ENCODE data around the gene FAM131A.
"Not testable (repeated sequence)": the region's sequence is repeated elsewhere in the genome, so short reads cannot be mapped to it uniquely, and the experiment has no call there.

Gene FAM131A

GRCh38 chr3:184339001-184339400 is 1.6 kb downstream of the FAM131A start:
- Histone ChIP-seq H3K9ac (ENCODE audit: low read length in 2 of 2) (peak overlapping the region; percentile 70 to 78), H3K36me3 (ENCODE audit: control insufficient read depth in 2 of 2, insufficient read depth in 2 of 2, low read length in 2 of 2) (peaks cover 31 to 40% of the 10 kb centered on the region in 2 donors), H3K4me3 (ENCODE audit: low read length in 2 of 2) (peak overlapping the region; percentile 67 to 83)

DNA sequence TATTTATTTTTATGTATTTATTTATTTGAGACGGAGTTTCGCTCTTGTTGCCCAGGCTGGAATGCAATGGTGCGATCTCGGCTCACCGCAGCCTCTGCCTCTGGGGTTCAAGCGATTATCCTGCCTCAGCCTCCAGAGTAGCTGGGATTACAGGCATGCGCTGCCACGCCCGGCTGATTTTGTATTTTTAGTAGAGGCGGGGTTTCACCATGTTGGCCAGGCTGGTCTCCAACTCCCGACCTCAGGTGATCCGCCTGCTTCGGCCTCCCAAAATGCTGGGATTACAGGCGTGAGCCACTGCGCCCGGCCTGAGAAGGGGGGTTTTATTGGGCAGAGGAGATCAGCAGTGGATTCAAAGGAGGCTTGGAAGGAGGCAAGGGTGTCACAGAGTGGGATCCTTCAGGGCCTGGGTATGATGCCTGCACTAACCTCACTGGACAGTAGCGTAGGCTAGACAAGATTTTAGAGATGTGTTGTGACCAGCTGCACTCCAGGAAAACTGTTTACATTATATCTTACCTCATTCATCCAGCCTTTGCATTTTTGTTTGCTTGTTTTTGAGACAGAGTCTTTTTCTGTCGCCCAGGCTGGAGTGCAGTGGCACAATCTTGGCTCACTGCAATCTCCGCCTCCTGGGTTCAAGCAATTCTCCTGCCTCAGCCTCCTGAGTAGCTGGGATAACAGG is 2.2 kb downstream of the FAM131A start:
- peak overlapping the region; percentile 98 for H3K27ac ChIP-seq (ENCODE audit: low read length)
- H3K9ac ChIP-seq (ENCODE audit: low read length in 2 of 2); H3K27me3 ChIP-seq (ENCODE audit: control insufficient read depth in 1 of 2, insufficient read depth in 2 of 2, low read length in 2 of 2); H3K9me3 ChIP-seq (ENCODE audit: control insufficient read depth in 2 of 2, low read length in 2 of 2): not testable (repeated sequence)
- H3K4me1 ChIP-seq (ENCODE audit: control insufficient read depth, insufficient read depth, low read length), result peaks cover 50% of the 10 kb centered on the region
- H3K4me3 ChIP-seq (ENCODE audit: low read length in 2 of 2), result peak overlapping the region in 1 of 2 donors; percentile 83
- H3K36me3 ChIP-seq (ENCODE audit: control insufficient read depth in 2 of 2, insufficient read depth in 2 of 2, low read length in 2 of 2), result peaks cover 28 to 38% of the 10 kb centered on the region in 2 donors

More at GRCh38 chr3:184339001-184339400, 1.6 kb downstream of the FAM131A start:
- peak overlapping the region; percentile 98 for H3K27ac ChIP-seq (ENCODE audit: low read length)
- no peaks in the 10 kb centered on the region for H3K27me3 ChIP-seq (ENCODE audit: control insufficient read depth in 1 of 2, insufficient read depth in 2 of 2, low read length in 2 of 2)
- no peaks in the 10 kb centered on the region for H3K9me3 ChIP-seq (ENCODE audit: control insufficient read depth in 2 of 2, low read length in 2 of 2)
- peaks cover 50% of the 10 kb centered on the region for H3K4me1 ChIP-seq (ENCODE audit: control insufficient read depth, insufficient read depth, low read length)

GRCh38 chr3:184341925-184342324 is 4.5 kb downstream of the FAM131A start:
- H3K4me1 ChIP-seq (ENCODE audit: control insufficient read depth, insufficient read depth, low read length), result peaks cover 40% of the 10 kb centered on the region
- no peak overlapping the region for H3K9ac ChIP-seq (ENCODE audit: low read length in 2 of 2)
- H3K9me3 ChIP-seq (ENCODE audit: control insufficient read depth in 2 of 2, low read length in 2 of 2), result no peaks in the 10 kb centered on the region
- peaks cover 28 to 36% of the 10 kb centered on the region in 2 donors for H3K36me3 ChIP-seq (ENCODE audit: control insufficient read depth in 2 of 2, insufficient read depth in 2 of 2, low read length in 2 of 2)
- H3K4me3 ChIP-seq (ENCODE audit: low read length in 2 of 2), result no peak overlapping the region
- peak overlapping the region; percentile 11 for H3K27ac ChIP-seq (ENCODE audit: low read length)
- H3K27me3 ChIP-seq (ENCODE audit: control insufficient read depth in 1 of 2, insufficient read depth in 2 of 2, low read length in 2 of 2), result no peaks in the 10 kb centered on the region

DNA sequence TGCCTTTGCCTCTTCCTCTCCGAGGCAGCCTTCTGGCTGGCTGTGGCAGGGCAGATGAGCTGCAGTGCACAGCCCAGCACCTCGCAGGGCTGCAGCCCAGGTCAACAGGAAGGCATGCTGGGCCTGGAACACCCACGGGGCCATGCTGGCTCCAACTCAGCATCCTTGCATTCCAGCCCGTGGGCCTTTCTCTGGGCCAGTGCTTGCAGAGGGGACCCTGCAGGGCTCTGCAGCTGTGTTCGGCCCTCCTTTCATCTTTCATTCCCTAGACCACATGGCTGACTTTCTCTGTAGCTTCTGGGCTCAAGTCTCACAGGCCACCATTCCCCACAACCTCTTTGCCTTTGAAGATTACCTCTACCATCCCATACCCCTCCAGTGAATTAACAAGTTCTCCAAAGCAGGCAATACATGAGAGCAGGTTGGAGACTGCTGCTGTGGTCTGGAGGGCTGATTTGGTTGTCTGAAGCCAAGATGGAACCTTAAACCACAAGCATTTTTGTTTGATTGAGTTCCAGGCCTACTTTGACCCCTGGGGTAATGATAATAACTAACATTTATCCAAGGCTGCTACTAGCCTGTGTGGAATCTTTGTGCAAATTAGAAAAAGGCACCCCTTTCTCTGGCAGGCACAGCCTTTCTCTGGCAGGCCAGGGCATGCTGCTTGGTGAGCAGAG is 5.9 kb downstream of the FAM131A start:
- H3K4me3 ChIP-seq (ENCODE audit: low read length in 2 of 2), result no peak overlapping the region
- no peak overlapping the region for H3K9ac ChIP-seq (ENCODE audit: low read length in 2 of 2)
- H3K27ac ChIP-seq (ENCODE audit: low read length), result no peak overlapping the region
- H3K9me3 ChIP-seq (ENCODE audit: control insufficient read depth in 2 of 2, low read length in 2 of 2), result no peaks in the 10 kb centered on the region
- peaks cover 25% of the 10 kb centered on the region for H3K4me1 ChIP-seq (ENCODE audit: control insufficient read depth, insufficient read depth, low read length)
- H3K36me3 ChIP-seq (ENCODE audit: control insufficient read depth in 2 of 2, insufficient read depth in 2 of 2, low read length in 2 of 2), result peaks cover 28 to 36% of the 10 kb centered on the region in 2 donors
- H3K27me3 ChIP-seq (ENCODE audit: control insufficient read depth in 1 of 2, insufficient read depth in 2 of 2, low read length in 2 of 2), result no peaks in the 10 kb centered on the region

- H3K36me3 ChIP-seq (ENCODE audit: control insufficient read depth in 2 of 2, insufficient read depth in 2 of 2, low read length in 2 of 2), result peaks cover 28 to 36% of the 10 kb centered on the region in 2 donors
- H3K9me3 ChIP-seq (ENCODE audit: control insufficient read depth in 2 of 2, low read length in 2 of 2), result no peaks in the 10 kb centered on the region
- no peak overlapping the region for H3K27ac ChIP-seq (ENCODE audit: low read length)
- peaks cover 16% of the 10 kb centered on the region for H3K4me1 ChIP-seq (ENCODE audit: control insufficient read depth, insufficient read depth, low read length)
- no peaks in the 10 kb centered on the region for H3K27me3 ChIP-seq (ENCODE audit: control insufficient read depth in 1 of 2, insufficient read depth in 2 of 2, low read length in 2 of 2)
- no peak overlapping the region for H3K4me3 ChIP-seq (ENCODE audit: low read length in 2 of 2)
- H3K9ac ChIP-seq (ENCODE audit: low read length in 2 of 2), result no peak overlapping the region
These were observed 7.3 kb downstream of the FAM131A start for GRCh38 chr3:184344579-184345316.

DNA sequence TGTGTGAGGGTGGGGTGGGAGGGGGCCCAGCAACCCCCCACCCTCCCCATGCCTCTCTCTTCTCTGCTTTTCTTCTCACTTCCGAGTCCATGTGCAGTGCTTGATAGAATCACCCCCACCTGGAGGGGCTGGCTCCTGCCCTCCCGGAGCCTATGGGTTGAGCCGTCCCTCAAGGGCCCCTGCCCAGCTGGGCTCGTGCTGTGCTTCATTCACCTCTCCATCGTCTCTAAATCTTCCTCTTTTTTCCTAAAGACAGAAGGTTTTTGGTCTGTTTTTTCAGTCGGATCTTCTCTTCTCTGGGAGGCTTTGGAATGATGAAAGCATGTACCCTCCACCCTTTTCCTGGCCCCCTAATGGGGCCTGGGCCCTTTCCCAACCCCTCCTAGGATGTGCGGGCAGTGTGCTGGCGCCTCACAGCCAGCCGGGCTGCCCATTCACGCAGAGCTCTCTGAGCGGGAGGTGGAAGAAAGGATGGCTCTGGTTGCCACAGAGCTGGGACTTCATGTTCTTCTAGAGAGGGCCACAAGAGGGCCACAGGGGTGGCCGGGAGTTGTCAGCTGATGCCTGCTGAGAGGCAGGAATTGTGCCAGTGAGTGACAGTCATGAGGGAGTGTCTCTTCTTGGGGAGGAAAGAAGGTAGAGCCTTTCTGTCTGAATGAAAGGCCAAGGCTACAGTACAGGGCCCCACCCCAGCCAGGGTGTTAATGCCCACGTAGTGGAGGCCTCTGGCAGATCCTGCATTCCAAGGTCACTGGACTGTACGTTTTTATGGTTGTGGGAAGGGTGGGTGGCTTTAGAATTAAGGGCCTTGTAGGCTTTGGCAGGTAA is 8.1 kb downstream of the FAM131A start:
- H3K4me1 ChIP-seq (ENCODE audit: control insufficient read depth, insufficient read depth, low read length), result peaks cover 16% of the 10 kb centered on the region
- no peaks in the 10 kb centered on the region for H3K27me3 ChIP-seq (ENCODE audit: control insufficient read depth in 1 of 2, insufficient read depth in 2 of 2, low read length in 2 of 2)
- H3K9me3 ChIP-seq (ENCODE audit: control insufficient read depth in 2 of 2, low read length in 2 of 2), result no peaks in the 10 kb centered on the region
- H3K36me3 ChIP-seq (ENCODE audit: control insufficient read depth in 2 of 2, insufficient read depth in 2 of 2, low read length in 2 of 2), result peaks cover 28 to 35% of the 10 kb centered on the region in 2 donors
- no peak overlapping the region for H3K4me3 ChIP-seq (ENCODE audit: low read length in 2 of 2)
- no peak overlapping the region for H3K9ac ChIP-seq (ENCODE audit: low read length in 2 of 2)
- no peak overlapping the region for H3K27ac ChIP-seq (ENCODE audit: low read length)

- Histone ChIP-seq H3K4me3 (ENCODE audit: low read length in 2 of 2) (no peak overlapping the region), H3K36me3 (ENCODE audit: control insufficient read depth in 2 of 2, insufficient read depth in 2 of 2, low read length in 2 of 2) (peaks cover 22 to 28% of the 10 kb centered on the region in 2 donors), H3K4me1 (ENCODE audit: control insufficient read depth, insufficient read depth, low read length) (peaks cover 9% of the 10 kb centered on the region), H3K9me3 (ENCODE audit: control insufficient read depth in 2 of 2, low read length in 2 of 2) (no peaks in the 10 kb centered on the region), H3K27me3 (ENCODE audit: control insufficient read depth in 1 of 2, insufficient read depth in 2 of 2, low read length in 2 of 2) (no peaks in the 10 kb centered on the region), H3K9ac (ENCODE audit: low read length in 2 of 2) (no peak overlapping the region), H3K27ac (ENCODE audit: low read length) (no peak overlapping the region)
These were observed 9.2 kb downstream of the FAM131A start for GRCh38 chr3:184346480-184347190.

DNA sequence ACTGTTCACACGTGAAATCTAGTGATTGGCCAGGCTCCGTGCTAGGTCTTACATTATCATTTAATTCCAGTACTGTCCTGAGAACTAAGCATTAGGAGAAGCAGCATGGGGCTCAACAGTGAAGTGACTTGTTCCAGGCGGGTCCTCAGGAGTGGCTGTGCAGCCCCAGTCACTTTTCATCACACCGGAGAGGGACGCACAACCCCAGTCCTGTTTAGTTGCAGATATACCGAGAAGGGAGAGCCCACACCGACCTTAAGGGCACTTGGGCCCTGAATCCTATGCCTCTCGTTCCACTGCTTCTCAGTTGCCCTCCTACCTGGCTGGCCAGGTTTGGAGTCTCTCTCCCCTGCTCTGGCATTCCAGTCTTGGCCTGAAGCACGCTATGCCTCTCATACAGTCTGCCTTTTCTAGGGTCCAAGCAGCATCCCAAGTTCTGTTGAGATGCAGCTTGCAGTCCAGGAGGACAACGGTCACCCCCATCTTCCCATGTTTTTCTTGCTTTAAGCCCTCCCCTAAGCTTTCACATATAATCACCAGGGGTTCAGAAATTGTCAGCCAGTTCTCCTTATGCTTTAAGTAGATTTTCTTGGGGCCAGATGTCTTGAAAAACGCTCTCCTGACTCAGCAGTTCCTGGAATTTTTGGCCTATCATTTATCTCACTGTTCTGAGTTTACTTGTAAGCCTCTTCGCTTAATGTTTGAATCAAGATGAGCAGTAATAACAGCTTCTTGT is 10.1 kb downstream of the FAM131A start:
- no peak overlapping the region for H3K4me3 ChIP-seq (ENCODE audit: low read length in 2 of 2)
- H3K27me3 ChIP-seq (ENCODE audit: control insufficient read depth in 1 of 2, insufficient read depth in 2 of 2, low read length in 2 of 2), result no peaks in the 10 kb centered on the region
- no peak overlapping the region for H3K9ac ChIP-seq (ENCODE audit: low read length in 2 of 2)
- H3K27ac ChIP-seq (ENCODE audit: low read length), result no peak overlapping the region
- no peaks in the 10 kb centered on the region for H3K9me3 ChIP-seq (ENCODE audit: control insufficient read depth in 2 of 2, low read length in 2 of 2)
- H3K4me1 ChIP-seq (ENCODE audit: control insufficient read depth, insufficient read depth, low read length), result peaks cover 11% of the 10 kb centered on the region
- peaks cover 19 to 21% of the 10 kb centered on the region in 2 donors for H3K36me3 ChIP-seq (ENCODE audit: control insufficient read depth in 2 of 2, insufficient read depth in 2 of 2, low read length in 2 of 2)

GRCh38 chr3:184348057-184348382 is 10.6 kb downstream of the FAM131A start:
- Histone ChIP-seq H3K9me3 (ENCODE audit: control insufficient read depth in 2 of 2, low read length in 2 of 2) (no peaks in the 10 kb centered on the region), H3K27ac (ENCODE audit: low read length) (no peak overlapping the region), H3K4me1 (ENCODE audit: control insufficient read depth, insufficient read depth, low read length) (peaks cover 11% of the 10 kb centered on the region)

More at GRCh38 chr3:184348057-184348382, 10.6 kb downstream of the FAM131A start:
- Histone ChIP-seq H3K27me3 (ENCODE audit: control insufficient read depth in 1 of 2, insufficient read depth in 2 of 2, low read length in 2 of 2) (no peaks in the 10 kb centered on the region), H3K9ac (ENCODE audit: low read length in 2 of 2) (no peak overlapping the region), H3K36me3 (ENCODE audit: control insufficient read depth in 2 of 2, insufficient read depth in 2 of 2, low read length in 2 of 2) (peaks cover 13 to 16% of the 10 kb centered on the region in 2 donors), H3K4me3 (ENCODE audit: low read length in 2 of 2) (no peak overlapping the region)
